ENCODE data around the gene AIG1.
A peak's percentile ranks its signal among the peaks of the same experiment; 100 is the strongest.

The AIG1 gene

DNA sequence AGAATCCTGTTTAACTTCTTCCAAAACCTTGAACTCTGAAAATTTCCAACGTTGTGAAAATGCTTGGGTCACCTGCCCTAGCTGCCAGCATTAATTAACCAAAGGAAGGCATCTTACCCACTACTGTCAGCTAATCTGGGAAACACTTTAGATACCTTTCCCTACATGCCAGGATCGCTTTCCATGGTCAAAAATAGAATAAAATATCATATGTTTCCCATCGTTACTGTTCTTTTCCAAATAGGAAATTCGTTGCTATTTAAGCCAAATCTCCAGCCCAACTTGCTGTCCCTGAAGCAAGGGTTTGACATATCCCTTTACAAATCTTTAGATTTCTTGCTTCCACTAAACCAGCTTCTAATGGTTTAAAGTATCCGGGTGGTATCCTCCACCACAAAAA lies 157.5 kb downstream of the AIG1 start:
- H3K4me3 ChIP-seq (ENCODE audit: low read depth, low read length): no peak overlapping the region
- no peak for DNase-seq (ENCODE audit: low read depth)
- TF ChIP-seq CTCF (conservative IDR thresholded peaks at IDR 0.05; ENCODE audit: low read depth, low read length): no peak

DNA sequence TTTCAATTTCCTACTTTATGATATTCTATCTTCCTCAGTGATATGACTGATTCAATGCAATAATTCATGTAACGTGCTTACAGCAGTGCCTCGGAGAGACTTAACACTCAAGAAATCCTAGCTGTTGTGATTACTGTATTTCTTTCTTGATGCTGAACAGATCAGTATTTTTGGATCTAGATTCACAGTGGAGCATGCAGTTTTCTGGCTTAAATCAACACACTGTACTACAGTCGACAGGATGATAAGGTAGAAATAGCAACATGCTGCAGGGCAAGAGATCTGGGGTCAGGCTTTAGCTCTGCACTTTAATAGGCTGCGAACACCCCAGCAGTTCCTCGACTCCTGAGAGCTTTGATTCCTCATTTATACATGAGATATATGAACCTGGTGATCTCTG lies 161.0 kb downstream of the AIG1 start:
- TF ChIP-seq CTCF (conservative IDR thresholded peaks at IDR 0.05; ENCODE audit: low read depth, low read length): no peak
- H3K4me3 ChIP-seq (ENCODE audit: low read depth, low read length): no peak overlapping the region
- no peak for DNase-seq (ENCODE audit: low read depth)

DNA sequence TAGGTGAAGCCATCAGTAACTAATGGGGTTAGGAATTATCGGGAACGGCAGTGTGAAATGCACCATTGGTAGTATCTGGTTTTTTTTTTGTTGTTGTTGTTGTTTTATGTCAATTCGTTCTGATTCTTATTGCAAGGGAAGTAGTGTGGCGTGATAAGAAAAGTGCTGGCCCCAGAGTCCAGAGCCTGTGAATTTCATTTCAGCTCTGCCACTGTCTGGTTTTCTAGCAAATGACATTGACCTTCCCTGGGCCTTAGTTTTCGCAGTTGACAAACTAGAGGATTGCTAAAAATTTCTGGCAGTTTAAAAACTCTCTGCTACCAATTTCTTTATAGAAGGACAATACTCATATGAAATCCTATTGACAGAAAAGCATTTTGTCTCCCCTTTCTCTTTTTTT lies 161.6 kb downstream of the AIG1 start:
- no peak for DNase-seq (ENCODE audit: low read depth)
- TF ChIP-seq CTCF (conservative IDR thresholded peaks at IDR 0.05; ENCODE audit: low read depth, low read length): no peak
- no peak overlapping the region for H3K4me3 ChIP-seq (ENCODE audit: low read depth, low read length)

- DNase-seq (ENCODE audit: low read depth): no peak
- no peak overlapping the region for H3K4me3 ChIP-seq (ENCODE audit: low read depth, low read length)
- no peak for TF ChIP-seq CTCF (conservative IDR thresholded peaks at IDR 0.05; ENCODE audit: low read depth, low read length)
Measured at GRCh38 chr6:143222801-143223231, 162.1 kb downstream of the AIG1 start.

GRCh38 chr6:143223895-143224294 lies 163.2 kb downstream of the AIG1 start:
- peak; percentile 50 for DNase-seq (ENCODE audit: low read depth)
- TF ChIP-seq CTCF (conservative IDR thresholded peaks at IDR 0.05; ENCODE audit: low read depth, low read length): no peak
- no peak overlapping the region for H3K4me3 ChIP-seq (ENCODE audit: low read depth, low read length)

DNA sequence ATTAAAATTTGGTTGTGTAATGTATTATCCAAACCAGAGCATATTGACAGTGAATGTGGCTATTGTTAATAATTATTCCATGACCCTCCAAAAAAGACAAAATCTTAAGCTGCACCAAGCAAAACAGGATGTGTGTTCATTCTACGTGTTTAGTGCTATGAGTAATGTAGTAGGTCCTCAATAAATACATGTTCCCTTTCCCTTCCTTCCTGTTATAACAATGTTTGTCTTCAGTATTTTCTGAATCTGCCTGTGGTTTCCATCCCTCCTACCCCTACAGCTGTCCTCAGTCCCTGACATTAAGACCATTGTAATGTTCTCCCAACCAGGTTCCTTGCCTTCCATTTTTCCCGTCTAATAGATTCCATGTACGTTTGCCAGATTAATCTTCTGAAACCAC lies 163.8 kb downstream of the AIG1 start:
- no peak for DNase-seq (ENCODE audit: low read depth)
- no peak for TF ChIP-seq CTCF (conservative IDR thresholded peaks at IDR 0.05; ENCODE audit: low read depth, low read length)

GRCh38 chr6:143225929-143226328 lies 165.2 kb downstream of the AIG1 start:
- DNase-seq (ENCODE audit: low read depth): no peak
- TF ChIP-seq CTCF (conservative IDR thresholded peaks at IDR 0.05; ENCODE audit: low read depth, low read length): no peak
- no peak overlapping the region for H3K4me3 ChIP-seq (ENCODE audit: low read depth, low read length)

More for the DNA sequence above, 163.8 kb downstream of the AIG1 start:
- no peak overlapping the region for H3K4me3 ChIP-seq (ENCODE audit: low read depth, low read length)

All from choroid plexus epithelial cell (primary cell).